ENCODE results near the gene APCDD1L.

- TF ChIP-seq CTCF (conservative IDR thresholded peaks at IDR 0.05; ENCODE audit: low read length) (no peak), EZH2phosphoT487 (IDR thresholded peaks at IDR 0.05; ENCODE audit: borderline replicate concordance) (no peak)
These were observed 28.1 kb upstream of the APCDD1L start for GRCh38 chr20:58543274-58543673.

All from Loucy (cell line).